Upper lobe of right lung (tissue), 1 donor: ENCODE data around the gene DLG2. TPM values are rescaled to one million over a fixed set of nuclear protein-coding genes. Genes with fewer than 3 reads are reported as not detected.

Experiments
- ATAC-seq: fragments of 200-7000 bp; cut with Tn5 transposase; one replicate; pipeline ENCODE4 v1.9.1; 2020; ENCODE audit warnings: mild to moderate bottlenecking, moderate library complexity
- DNase-seq: peaks from one replicate; pipeline ENCODE4 v3.0.0-alpha.2; 2020
- H3K27ac ChIP-seq: fragments of 200-600 bp; one replicate; pipeline ENCODE4 v1.8.0; 2022
- H3K27me3 ChIP-seq: fragments of 200-600 bp; one replicate; pipeline ENCODE4 v1.8.0; 2022; ENCODE audit warnings: mild to moderate bottlenecking
- H3K36me3 ChIP-seq: fragments of 200-600 bp; one replicate; pipeline ENCODE4 v1.8.0; 2022
- H3K4me1 ChIP-seq: fragments of 200-600 bp; one replicate; pipeline ENCODE4 v1.8.0; 2022
- H3K4me3 ChIP-seq: fragments of 200-600 bp; one replicate; pipeline ENCODE4 v1.8.0; 2022; ENCODE audit warnings: mild to moderate bottlenecking
- H3K9me3 ChIP-seq: fragments of 200-600 bp; one replicate; pipeline ENCODE4 v1.8.0; 2022
- CTCF ChIP-seq: fragments of 200-600 bp; IDR thresholded peaks from one replicate; pipeline ENCODE4 v1.8.0; 2022; ENCODE audit warnings: antibody characterized with exemption
- intact Hi-C: fragments of 100-400 bp; cut with DNase I; formaldehyde crosslinking; loops from one replicate; pipeline ENCODE4 v1.11.0; 2022
- total RNA-seq: library from RNA; stranded (reverse); fragmentation: NEBNext Ultra II Directional; extraction: Animal tissue kit (Norgen Biotek cat#: 25700); gene quantifications from one replicate; pipeline ENCODE4 v1.2.1, GENCODE V29; 2021
- donor health status: DM: no; HTN: yes; CAD: no; lungs with severe emphysema.

The DLG2 gene
- total RNA-seq, 1 donor from 2014 or later: 9.7 TPM

GRCh38 chr11:83971063-83971462 is 1656.1 kb downstream of the DLG2 start:
- intact Hi-C loops: no loop called here
- Histone ChIP-seq H3K36me3 (no peaks in the 10 kb centered on the region), H3K27ac (no peak overlapping the region), H3K27me3 (no peaks in the 10 kb centered on the region), H3K9me3 (no peaks in the 10 kb centered on the region), H3K4me1 (no peaks in the 10 kb centered on the region), H3K4me3 (no peak overlapping the region)
- TF ChIP-seq CTCF: no peak
- no peak for DNase-seq
- ATAC-seq: peak; percentile 36

- H3K27me3 ChIP-seq: no peaks in the 10 kb centered on the region
- no peak for TF ChIP-seq CTCF
- H3K9me3 ChIP-seq: no peaks in the 10 kb centered on the region
- DNase-seq (no peak), ATAC-seq (no peak)
- H3K27ac ChIP-seq: no peak overlapping the region
- no peak overlapping the region for H3K4me3 ChIP-seq
- H3K4me1 ChIP-seq: no peaks in the 10 kb centered on the region
- intact Hi-C loops: no loop called here
- no peaks in the 10 kb centered on the region for H3K36me3 ChIP-seq
Measured at GRCh38 chr11:83970061-83970671, 1657.0 kb downstream of the DLG2 start.

GRCh38 chr11:83957038-83957900 is 1669.9 kb downstream of the DLG2 start:
- Histone ChIP-seq H3K27ac (no peak overlapping the region), H3K9me3 (no peaks in the 10 kb centered on the region), H3K4me1 (no peaks in the 10 kb centered on the region), H3K4me3 (no peak overlapping the region), H3K27me3 (no peaks in the 10 kb centered on the region), H3K36me3 (no peaks in the 10 kb centered on the region)
- DNase-seq: no peak
- TF ChIP-seq CTCF: no peak
- no peak for ATAC-seq
- intact Hi-C loops: no loop called here

GRCh38 chr11:83956119-83956697 is 1670.9 kb downstream of the DLG2 start:
- intact Hi-C loops: no loop called here
- no peak overlapping the region for H3K27ac ChIP-seq
- H3K9me3 ChIP-seq: no peaks in the 10 kb centered on the region
- TF ChIP-seq CTCF: no peak
- DNase-seq: no peak
- no peaks in the 10 kb centered on the region for H3K27me3 ChIP-seq
- no peaks in the 10 kb centered on the region for H3K36me3 ChIP-seq
- no peaks in the 10 kb centered on the region for H3K4me1 ChIP-seq
- peak; percentile 9 for ATAC-seq
- no peak overlapping the region for H3K4me3 ChIP-seq

GRCh38 chr11:83954780-83955179 is 1672.4 kb downstream of the DLG2 start:
- Histone ChIP-seq H3K9me3 (no peaks in the 10 kb centered on the region), H3K4me1 (no peaks in the 10 kb centered on the region), H3K4me3 (no peak overlapping the region), H3K36me3 (no peaks in the 10 kb centered on the region), H3K27ac (no peak overlapping the region), H3K27me3 (no peaks in the 10 kb centered on the region)
- TF ChIP-seq CTCF: no peak
- intact Hi-C loops: no loop called here
- no peak for ATAC-seq
- DNase-seq: no peak
